ENCODE data around the gene YAP1. TPM values are rescaled to one million over a fixed set of nuclear protein-coding genes. Genes with fewer than 3 reads are reported as not detected.

YAP1 gene
- total and polyA plus RNA-seq, 4 donors = 3.7 to 65.6 (median 18.3) TPM

DNA sequence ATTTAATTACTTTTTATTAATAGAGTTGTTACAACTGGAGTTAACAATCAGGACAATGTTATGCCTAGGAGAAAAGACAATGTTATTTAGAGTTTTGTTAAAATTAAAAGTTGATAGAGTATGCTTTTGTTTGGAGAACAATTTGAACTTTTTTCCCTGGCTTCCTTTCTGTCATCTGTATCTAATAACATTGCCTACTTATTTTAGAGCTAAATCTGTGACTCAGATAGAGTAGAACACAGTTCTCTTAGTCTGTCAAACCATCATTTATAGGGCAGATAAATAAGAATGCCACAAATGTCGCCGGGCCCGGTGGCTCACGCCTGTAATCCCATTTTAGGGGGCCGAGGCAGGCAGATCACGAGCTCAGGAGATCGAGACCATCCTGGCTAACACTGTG is 28.9 kb upstream of the YAP1 start:
- WGBS = 95% methylated on average over 7 of the region's 7 CpGs
- Histone ChIP-seq H3K27ac (ENCODE audit: low read depth in 1 of 2, low read length in 2 of 2) (no peak overlapping the region), H3K4me1 (ENCODE audit: control insufficient read depth in 4 of 4, insufficient read depth in 4 of 4, low read length in 3 of 4) (no peaks in the 10 kb centered on the region), H3K9ac (ENCODE audit: low read depth in 1 of 2, low read length in 2 of 2) (no peak overlapping the region), H3K9me3 (ENCODE audit: control insufficient read depth in 4 of 4, low read length in 3 of 4) (no peaks in the 10 kb centered on the region), H3K27me3 (ENCODE audit: control insufficient read depth in 4 of 4, insufficient read depth in 4 of 4, low read length in 3 of 4) (no peaks in the 10 kb centered on the region), H3K36me3 (ENCODE audit: control insufficient read depth in 4 of 4, insufficient read depth in 3 of 4, low read depth in 1 of 4, low read length in 3 of 4) (no peaks in the 10 kb centered on the region), H3K4me3 (ENCODE audit: low read depth in 1 of 3, low read length in 3 of 3) (no peak overlapping the region)
- no peak for DNase-seq (ENCODE audit: low spot score)
- no peak for TF ChIP-seq FOXA2 (IDR thresholded peaks at IDR 0.05)
- TF ChIP-seq TAF1 (conservative IDR thresholded peaks at IDR 0.05) = no peak
- no peak for TF ChIP-seq YY1 (IDR thresholded peaks at IDR 0.05)
- TF ChIP-seq SP1 (IDR thresholded peaks at IDR 0.05) = no peak
- TF ChIP-seq GABPA (IDR thresholded peaks at IDR 0.05 in 1 of 2, conservative IDR thresholded peaks at IDR 0.05 in 1 of 2) = no peak
- TF ChIP-seq, protein P1, sequence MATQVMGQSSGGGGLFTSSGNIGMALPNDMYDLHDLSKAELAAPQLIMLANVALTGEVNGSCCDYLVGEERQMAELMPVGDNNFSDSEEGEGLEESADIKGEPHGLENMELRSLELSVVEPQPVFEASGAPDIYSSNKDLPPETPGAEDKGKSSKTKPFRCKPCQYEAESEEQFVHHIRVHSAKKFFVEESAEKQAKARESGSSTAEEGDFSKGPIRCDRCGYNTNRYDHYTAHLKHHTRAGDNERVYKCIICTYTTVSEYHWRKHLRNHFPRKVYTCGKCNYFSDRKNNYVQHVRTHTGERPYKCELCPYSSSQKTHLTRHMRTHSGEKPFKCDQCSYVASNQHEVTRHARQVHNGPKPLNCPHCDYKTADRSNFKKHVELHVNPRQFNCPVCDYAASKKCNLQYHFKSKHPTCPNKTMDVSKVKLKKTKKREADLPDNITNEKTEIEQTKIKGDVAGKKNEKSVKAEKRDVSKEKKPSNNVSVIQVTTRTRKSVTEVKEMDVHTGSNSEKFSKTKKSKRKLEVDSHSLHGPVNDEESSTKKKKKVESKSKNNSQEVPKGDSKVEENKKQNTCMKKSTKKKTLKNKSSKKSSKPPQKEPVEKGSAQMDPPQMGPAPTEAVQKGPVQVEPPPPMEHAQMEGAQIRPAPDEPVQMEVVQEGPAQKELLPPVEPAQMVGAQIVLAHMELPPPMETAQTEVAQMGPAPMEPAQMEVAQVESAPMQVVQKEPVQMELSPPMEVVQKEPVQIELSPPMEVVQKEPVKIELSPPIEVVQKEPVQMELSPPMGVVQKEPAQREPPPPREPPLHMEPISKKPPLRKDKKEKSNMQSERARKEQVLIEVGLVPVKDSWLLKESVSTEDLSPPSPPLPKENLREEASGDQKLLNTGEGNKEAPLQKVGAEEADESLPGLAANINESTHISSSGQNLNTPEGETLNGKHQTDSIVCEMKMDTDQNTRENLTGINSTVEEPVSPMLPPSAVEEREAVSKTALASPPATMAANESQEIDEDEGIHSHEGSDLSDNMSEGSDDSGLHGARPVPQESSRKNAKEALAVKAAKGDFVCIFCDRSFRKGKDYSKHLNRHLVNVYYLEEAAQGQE (IDR thresholded peaks at IDR 0.05) = no peak
- TF ChIP-seq NR2F2 (IDR thresholded peaks at IDR 0.05) = no peak
- TF ChIP-seq HNF4A (conservative IDR thresholded peaks at IDR 0.05) = no peak
- TF ChIP-seq, protein P2, sequence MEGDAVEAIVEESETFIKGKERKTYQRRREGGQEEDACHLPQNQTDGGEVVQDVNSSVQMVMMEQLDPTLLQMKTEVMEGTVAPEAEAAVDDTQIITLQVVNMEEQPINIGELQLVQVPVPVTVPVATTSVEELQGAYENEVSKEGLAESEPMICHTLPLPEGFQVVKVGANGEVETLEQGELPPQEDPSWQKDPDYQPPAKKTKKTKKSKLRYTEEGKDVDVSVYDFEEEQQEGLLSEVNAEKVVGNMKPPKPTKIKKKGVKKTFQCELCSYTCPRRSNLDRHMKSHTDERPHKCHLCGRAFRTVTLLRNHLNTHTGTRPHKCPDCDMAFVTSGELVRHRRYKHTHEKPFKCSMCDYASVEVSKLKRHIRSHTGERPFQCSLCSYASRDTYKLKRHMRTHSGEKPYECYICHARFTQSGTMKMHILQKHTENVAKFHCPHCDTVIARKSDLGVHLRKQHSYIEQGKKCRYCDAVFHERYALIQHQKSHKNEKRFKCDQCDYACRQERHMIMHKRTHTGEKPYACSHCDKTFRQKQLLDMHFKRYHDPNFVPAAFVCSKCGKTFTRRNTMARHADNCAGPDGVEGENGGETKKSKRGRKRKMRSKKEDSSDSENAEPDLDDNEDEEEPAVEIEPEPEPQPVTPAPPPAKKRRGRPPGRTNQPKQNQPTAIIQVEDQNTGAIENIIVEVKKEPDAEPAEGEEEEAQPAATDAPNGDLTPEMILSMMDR (IDR thresholded peaks at IDR 0.05; ENCODE audit: low read depth, low read length, missing input control) = no peak
- no peak for TF ChIP-seq RXRA (IDR thresholded peaks at IDR 0.05)
- TF ChIP-seq, protein P3, sequence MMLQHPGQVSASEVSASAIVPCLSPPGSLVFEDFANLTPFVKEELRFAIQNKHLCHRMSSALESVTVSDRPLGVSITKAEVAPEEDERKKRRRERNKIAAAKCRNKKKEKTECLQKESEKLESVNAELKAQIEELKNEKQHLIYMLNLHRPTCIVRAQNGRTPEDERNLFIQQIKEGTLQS (IDR thresholded peaks at IDR 0.05) = no peak
- no peak for TF ChIP-seq JUND (IDR thresholded peaks at IDR 0.05)

DNA sequence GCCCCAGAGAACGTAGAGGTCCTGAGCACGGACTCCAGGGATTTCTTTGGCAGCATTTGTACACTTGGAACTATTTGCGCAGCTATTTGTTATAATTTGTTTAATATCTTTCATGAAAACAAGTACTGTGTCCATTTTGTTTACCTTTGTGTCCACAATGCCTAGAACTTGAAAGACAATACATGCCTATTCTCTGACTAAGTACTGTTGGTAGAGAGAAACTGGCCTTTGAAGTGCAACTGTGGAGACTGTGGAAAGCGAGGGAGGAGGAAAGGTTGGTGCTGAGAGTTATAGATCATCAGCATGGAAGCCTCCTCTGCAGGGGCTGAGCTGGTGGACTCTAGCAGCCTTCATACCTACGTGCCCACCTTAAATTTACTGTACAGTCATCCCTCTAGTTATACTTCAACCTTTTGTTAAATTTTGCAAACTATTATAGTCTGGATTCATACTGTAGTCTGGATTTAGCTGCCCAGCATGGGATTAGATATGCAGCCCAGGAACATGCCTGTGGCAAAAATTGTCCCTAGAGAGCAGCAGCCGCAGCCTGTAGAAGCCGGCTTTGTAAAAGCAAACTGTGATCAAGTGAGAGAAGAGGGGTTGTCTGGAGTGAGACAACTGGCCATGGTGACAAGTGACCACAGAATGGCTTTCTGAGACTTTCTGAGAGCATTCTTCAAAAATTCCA is 24.2 kb upstream of the YAP1 start:
- no peak overlapping the region for H3K9ac ChIP-seq (ENCODE audit: low read depth in 1 of 2, low read length in 2 of 2)
- no peaks in the 10 kb centered on the region for H3K9me3 ChIP-seq (ENCODE audit: control insufficient read depth in 4 of 4, low read length in 3 of 4)
- H3K27me3 ChIP-seq (ENCODE audit: control insufficient read depth in 4 of 4, insufficient read depth in 4 of 4, low read length in 3 of 4) = no peaks in the 10 kb centered on the region
- H3K4me3 ChIP-seq (ENCODE audit: low read depth in 1 of 3, low read length in 3 of 3) = no peak overlapping the region
- 95% methylated on average over 7 of the region's 7 CpGs for WGBS
- DNase-seq (ENCODE audit: low spot score) = no peak
- H3K27ac ChIP-seq (ENCODE audit: low read depth in 1 of 2, low read length in 2 of 2) = no peak overlapping the region
- no peaks in the 10 kb centered on the region for H3K36me3 ChIP-seq (ENCODE audit: control insufficient read depth in 4 of 4, insufficient read depth in 3 of 4, low read depth in 1 of 4, low read length in 3 of 4)
- H3K4me1 ChIP-seq (ENCODE audit: control insufficient read depth in 4 of 4, insufficient read depth in 4 of 4, low read length in 3 of 4) = no peaks in the 10 kb centered on the region
- TF ChIP-seq, protein P1 (IDR thresholded peaks at IDR 0.05) = no peak
- TF ChIP-seq, protein P2 (IDR thresholded peaks at IDR 0.05; ENCODE audit: low read depth, low read length, missing input control) = no peak
- TF ChIP-seq, protein P4, sequence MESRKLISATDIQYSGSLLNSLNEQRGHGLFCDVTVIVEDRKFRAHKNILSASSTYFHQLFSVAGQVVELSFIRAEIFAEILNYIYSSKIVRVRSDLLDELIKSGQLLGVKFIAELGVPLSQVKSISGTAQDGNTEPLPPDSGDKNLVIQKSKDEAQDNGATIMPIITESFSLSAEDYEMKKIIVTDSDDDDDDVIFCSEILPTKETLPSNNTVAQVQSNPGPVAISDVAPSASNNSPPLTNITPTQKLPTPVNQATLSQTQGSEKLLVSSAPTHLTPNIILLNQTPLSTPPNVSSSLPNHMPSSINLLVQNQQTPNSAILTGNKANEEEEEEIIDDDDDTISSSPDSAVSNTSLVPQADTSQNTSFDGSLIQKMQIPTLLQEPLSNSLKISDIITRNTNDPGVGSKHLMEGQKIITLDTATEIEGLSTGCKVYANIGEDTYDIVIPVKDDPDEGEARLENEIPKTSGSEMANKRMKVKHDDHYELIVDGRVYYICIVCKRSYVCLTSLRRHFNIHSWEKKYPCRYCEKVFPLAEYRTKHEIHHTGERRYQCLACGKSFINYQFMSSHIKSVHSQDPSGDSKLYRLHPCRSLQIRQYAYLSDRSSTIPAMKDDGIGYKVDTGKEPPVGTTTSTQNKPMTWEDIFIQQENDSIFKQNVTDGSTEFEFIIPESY (IDR thresholded peaks at IDR 0.05) = no peak
- TF ChIP-seq RAD21 (IDR thresholded peaks at IDR 0.05) = no peak

Measured in liver (tissue), 9 donors.